Activated T-helper 2 cell treated with anti-CD3 and anti-CD28 coated beads, Interferon-gamma antibody, Interleukin-2, Interleukin-4, amounts not matched to agents 10 μg/mL and 5 μg/mL and 100 μg/mL, durations not matched to agents 14 hours and 24 hours and 36 hours (primary cell): ENCODE results near the gene PRKCA. TPM values are rescaled to one million over a fixed set of nuclear protein-coding genes. Genes with fewer than 3 reads are reported as not detected.
A peak's percentile ranks its signal among the peaks of the same experiment; 100 is the strongest.

Source experiments
- DNase-seq: peaks from one replicate; pipeline ENCODE4 v3.0.0; 2021; ENCODE audit warnings: low spot score
- H3K27ac Mint-ChIP-seq: one replicate; pipeline ENCODE4 v1.8.0; 2021; ENCODE audit warnings: mixed read lengths
- H3K27me3 Mint-ChIP-seq: one replicate; pipeline ENCODE4 v1.8.0; 2021; ENCODE audit warnings: low read depth, mixed read lengths
- H3K36me3 Mint-ChIP-seq: one replicate; pipeline ENCODE4 v1.8.0; 2021; ENCODE audit warnings: low read depth, mixed read lengths
- H3K4me1 Mint-ChIP-seq: one replicate; pipeline ENCODE4 v1.8.0; 2021; ENCODE audit warnings: low read depth, mixed read lengths
- H3K4me3 Mint-ChIP-seq: one replicate; pipeline ENCODE4 v1.8.0; 2021; ENCODE audit warnings: low read depth, mild to moderate bottlenecking, moderate library complexity, mixed read lengths
- H3K9me3 Mint-ChIP-seq: one replicate; pipeline ENCODE4 v1.8.0; 2021; ENCODE audit warnings: mixed read lengths
- intact Hi-C: fragments of 100-400 bp; cut with micrococcal nuclease; formaldehyde crosslinking; loops from one replicate; pipeline ENCODE4 v1.15.1; 2023
- total RNA-seq: library from RNA; stranded (reverse); gene quantifications from 2 replicates; pipeline ENCODE4 v1.2.3, GENCODE V29; 2022

The PRKCA gene
- total RNA-seq, 1 donor from 2014 or later = 268 TPM

DNA sequence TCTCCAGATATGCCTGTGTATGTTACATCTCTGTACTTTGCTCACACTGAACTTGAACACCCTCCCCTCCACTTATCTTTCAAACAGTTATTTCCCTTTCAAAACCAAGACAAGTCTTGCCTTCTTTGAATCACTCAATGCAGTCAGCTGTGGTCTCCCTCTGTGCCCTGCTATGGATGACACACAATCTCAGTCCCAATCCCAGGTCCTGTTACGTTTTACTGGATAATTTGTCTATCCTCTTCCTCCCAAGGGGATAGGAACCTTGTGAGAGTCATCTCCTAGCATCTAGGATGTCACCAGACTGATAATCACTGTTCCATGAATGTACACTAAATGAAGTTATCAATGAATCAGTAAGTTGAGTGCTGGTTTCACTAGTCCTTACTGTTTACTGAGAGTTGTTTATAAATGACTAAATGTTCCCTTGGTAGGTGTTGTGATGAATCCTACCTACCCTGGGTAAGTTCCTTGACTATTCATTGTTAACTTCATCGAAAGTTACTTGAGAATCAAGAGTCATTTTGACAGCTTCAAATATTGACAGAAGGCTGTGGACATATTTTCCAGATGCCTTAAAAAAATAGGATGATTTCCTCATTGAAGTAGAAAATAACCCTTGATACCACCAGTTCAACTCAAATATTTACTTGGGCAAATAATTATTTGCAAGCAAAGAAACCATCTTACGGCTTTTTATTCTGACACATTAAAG lies 244.9 kb downstream of the PRKCA start:
- DNase-seq = no peak
- Mint-ChIP-seq H3K9me3 (no peaks in the 10 kb centered on the region), H3K4me3 (peak overlapping the region; percentile 26)

DNA sequence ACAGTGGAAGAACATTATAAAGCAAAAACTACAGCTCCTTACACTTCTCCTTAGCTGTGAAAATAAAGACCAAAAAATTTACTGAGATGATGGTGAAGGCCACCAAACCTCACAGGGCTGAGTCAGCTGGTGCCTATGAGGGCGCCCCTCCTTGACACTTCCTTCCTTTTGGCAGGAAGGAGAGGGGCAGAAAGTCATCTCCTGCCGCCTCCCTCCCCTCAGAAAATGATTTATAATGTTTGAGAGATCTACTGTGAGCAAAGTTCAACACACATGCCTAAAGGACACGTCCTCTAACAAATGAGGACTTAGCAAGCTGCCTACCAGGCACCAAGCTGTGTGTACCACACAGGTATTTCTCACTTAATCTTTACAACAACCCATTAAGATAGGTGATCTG lies 245.7 kb downstream of the PRKCA start:
- Mint-ChIP-seq H3K4me3 (peak overlapping the region; percentile 26), H3K36me3 (peaks cover 50% of the 10 kb centered on the region), H3K27me3 (no peaks in the 10 kb centered on the region), H3K9me3 (no peaks in the 10 kb centered on the region), H3K27ac (peak overlapping the region; percentile 81), H3K4me1 (peaks cover 46% of the 10 kb centered on the region)
- intact Hi-C loops = loop anchor here (5.0 to 10.0 kb wide), 4 partner anchors 53 to 343 kb away; no protein-coding TSS in a partner anchor
- peak; percentile 18 for DNase-seq

More for the DNA sequence above, 244.9 kb downstream of the PRKCA start:
- Mint-ChIP-seq H3K27ac (peak overlapping the region; percentile 81), H3K27me3 (no peaks in the 10 kb centered on the region), H3K36me3 (peaks cover 52% of the 10 kb centered on the region), H3K4me1 (peaks cover 55% of the 10 kb centered on the region)
- intact Hi-C loops = loop anchor here (2.0 to 10.0 kb wide), 7 partner anchors 23 to 343 kb away; no protein-coding TSS in a partner anchor

DNA sequence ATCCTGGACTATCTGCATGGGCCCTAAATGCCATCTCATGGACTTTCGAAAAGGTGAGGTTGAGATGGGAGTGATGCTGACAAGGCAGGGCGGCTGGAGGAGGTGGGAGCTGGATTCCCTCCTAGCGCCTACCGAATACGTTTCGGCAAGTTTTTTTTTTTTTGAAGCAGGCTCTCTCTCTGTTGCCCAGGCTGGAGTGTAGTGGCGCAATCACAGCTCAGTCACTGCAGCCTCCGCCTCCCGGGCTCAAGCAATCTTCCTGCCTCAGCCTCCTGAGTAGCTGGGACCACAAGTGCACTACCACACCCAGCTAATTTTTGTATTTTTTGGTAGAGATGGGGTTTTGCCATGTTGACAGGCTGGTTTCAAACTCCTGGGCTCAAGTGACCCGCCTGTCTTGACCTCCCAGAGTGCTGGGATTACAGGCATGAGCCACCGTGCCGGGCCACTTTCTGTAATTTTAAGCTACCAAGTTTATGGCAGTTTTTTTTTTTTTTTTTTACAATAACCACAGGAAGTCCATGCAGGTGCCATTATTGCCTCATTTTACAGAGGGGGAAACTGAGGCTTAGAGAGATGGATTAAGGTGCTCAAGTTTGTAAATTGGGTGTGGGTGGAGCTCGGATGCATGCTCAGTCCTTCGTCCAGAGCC lies 246.4 kb downstream of the PRKCA start:
- Mint-ChIP-seq H3K36me3 (peaks cover 51% of the 10 kb centered on the region), H3K4me3 (no peak overlapping the region), H3K4me1 (peaks cover 46% of the 10 kb centered on the region), H3K27me3 (no peaks in the 10 kb centered on the region), H3K27ac (peak overlapping the region; percentile 81), H3K9me3 (no peaks in the 10 kb centered on the region)
- DNase-seq = no peak
- intact Hi-C loops = loop anchor here (5.0 to 10.0 kb wide), 4 partner anchors 54 to 344 kb away; no protein-coding TSS in a partner anchor

DNA sequence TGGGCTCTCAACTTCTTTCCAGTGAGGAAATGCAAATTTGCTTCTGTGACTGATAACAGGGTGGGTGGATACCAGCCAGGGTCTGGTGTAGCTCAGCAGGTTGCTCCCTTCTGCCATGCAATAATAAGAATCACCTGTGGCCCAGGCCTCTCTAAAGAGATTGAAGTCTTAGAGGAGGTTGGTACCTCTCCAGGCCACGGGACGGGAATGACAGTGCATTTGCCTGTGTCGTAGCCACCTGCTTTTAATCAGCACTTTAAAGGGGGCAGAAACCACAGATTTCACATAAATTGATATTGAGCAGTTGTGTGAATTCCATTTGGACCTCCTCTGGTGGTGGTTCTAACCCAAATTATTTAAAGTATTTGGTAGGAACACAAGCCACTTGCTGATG lies 246.9 kb downstream of the PRKCA start:
- H3K4me3 Mint-ChIP-seq = no peak overlapping the region
- no peaks in the 10 kb centered on the region for H3K27me3 Mint-ChIP-seq
- peaks cover 46% of the 10 kb centered on the region for H3K4me1 Mint-ChIP-seq

DNA sequence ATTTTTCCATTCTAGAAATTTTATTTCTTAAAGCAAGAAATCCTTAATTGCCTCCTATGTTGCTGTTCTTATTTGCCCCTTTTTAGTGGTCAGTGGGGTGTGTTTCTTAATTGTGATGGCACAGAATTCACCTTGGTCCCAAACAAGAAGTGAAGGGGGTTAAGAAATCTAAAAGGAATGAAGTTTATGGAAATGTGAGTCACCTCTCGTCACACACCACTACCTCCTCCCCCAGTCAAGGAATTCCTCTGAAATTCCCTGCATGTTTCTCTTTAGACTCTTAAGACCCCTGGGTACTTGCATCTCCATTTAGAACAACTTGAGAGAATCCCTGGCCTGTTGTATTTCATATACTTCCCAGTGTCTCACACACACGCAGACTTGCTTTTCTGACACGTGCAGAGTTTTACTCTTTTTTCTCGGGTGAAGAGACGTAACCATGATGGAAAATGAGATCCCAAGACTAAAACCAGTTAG lies 247.4 kb downstream of the PRKCA start:
- H3K27ac Mint-ChIP-seq = peak overlapping the region; percentile 14
- H3K27me3 Mint-ChIP-seq = no peaks in the 10 kb centered on the region
- no peak overlapping the region for H3K4me3 Mint-ChIP-seq
- no peak for DNase-seq
- H3K4me1 Mint-ChIP-seq = peaks cover 46% of the 10 kb centered on the region
- intact Hi-C loops = loop anchor here (5.0 to 10.0 kb wide), 4 partner anchors 55 to 345 kb away; no protein-coding TSS in a partner anchor
- no peaks in the 10 kb centered on the region for H3K9me3 Mint-ChIP-seq
- H3K36me3 Mint-ChIP-seq = peaks cover 53% of the 10 kb centered on the region

More for the DNA sequence above, 246.9 kb downstream of the PRKCA start:
- intact Hi-C loops = loop anchor here (5.0 to 10.0 kb wide), 4 partner anchors 55 to 345 kb away; no protein-coding TSS in a partner anchor
- Mint-ChIP-seq H3K36me3 (peaks cover 49% of the 10 kb centered on the region), H3K27ac (no peak overlapping the region), H3K9me3 (no peaks in the 10 kb centered on the region)
- no peak for DNase-seq

DNA sequence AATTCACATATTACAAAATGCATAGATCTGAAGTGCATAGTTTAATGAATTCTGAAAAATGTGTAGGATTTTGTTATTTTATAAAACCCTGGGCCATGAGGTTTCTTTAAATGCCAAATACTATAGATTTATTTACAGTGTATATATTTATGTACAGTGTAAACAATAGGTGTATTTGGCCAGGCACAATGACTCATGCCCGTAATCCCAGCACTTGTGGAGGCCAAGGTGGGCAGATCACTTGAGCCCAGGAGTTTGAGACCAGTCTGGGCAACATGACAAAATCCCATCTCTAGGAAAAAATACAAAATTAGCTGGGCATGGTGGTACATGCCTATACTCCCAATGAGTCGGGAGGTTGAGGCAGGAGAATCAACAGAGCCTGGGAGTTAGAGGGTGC lies 249.4 kb downstream of the PRKCA start:
- Mint-ChIP-seq H3K4me3 (no peak overlapping the region), H3K36me3 (peaks cover 48% of the 10 kb centered on the region), H3K9me3 (no peaks in the 10 kb centered on the region), H3K27ac (no peak overlapping the region), H3K4me1 (peaks cover 35% of the 10 kb centered on the region), H3K27me3 (no peaks in the 10 kb centered on the region)
- intact Hi-C loops = no loop called here
- DNase-seq = no peak

DNA sequence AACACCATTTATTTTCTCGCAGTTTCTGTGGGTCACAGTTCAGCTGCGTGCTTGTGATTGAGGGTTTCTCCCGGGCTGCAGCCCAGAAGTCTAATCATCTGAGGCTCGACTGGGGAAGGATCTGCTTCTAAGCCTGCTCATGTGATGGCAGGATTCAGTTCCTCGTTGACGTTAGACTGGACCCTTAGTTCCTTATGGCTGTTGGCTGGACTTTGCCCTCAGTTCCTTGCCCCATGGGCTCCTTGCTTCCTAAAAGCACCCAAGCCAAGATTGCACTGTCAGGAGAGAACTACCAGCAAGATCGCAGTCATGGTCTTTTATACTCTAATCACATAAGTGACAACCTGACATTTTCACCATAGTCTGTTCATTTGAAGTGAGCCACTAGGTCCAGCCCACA lies 250.0 kb downstream of the PRKCA start:
- Mint-ChIP-seq H3K4me3 (no peak overlapping the region), H3K27ac (no peak overlapping the region), H3K27me3 (no peaks in the 10 kb centered on the region), H3K36me3 (peaks cover 45% of the 10 kb centered on the region), H3K4me1 (peaks cover 31% of the 10 kb centered on the region), H3K9me3 (no peaks in the 10 kb centered on the region)
- intact Hi-C loops = no loop called here
- no peak for DNase-seq

DNA sequence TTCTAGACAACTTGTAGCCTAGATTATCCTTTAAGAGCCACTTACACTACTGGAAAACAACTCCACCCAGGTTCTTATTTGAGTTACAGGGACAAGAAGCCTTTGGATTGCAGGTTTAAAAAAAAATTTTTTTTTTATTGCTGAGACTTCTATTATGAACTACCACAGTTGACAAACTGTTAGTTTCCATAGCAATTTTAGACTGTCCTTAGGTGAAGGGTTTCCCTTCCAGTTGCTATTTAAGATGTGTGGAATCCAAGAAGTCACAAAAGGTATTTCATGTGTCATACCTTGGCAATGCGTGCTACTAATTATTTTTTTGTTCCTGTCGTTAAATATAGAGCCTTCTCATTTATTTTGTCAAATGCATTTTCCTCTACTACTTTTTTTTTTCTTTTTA lies 253.2 kb downstream of the PRKCA start:
- Mint-ChIP-seq H3K36me3 (peaks cover 42% of the 10 kb centered on the region), H3K4me3 (no peak overlapping the region), H3K4me1 (peaks cover 18% of the 10 kb centered on the region), H3K9me3 (no peaks in the 10 kb centered on the region), H3K27me3 (no peaks in the 10 kb centered on the region), H3K27ac (no peak overlapping the region)
- no peak for DNase-seq
- intact Hi-C loops = no loop called here

DNA sequence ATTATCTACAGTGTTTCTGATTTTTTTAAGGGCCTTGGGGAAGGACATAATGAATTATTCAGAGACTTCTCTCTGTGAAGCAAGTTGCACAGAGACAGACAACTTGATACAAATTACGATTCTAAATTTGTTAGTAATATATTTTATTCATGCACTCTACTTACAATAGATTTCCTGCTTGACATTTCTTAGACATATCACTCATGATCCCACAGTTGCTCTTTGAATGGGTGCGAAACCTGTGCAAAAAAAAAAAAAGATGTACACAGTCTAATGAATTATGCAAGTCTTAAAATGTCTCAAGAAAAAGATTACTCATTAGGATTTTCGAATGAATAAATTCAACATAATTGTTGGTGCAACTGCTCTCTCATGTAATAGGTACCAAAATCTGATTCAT lies 254.8 kb downstream of the PRKCA start:
- Mint-ChIP-seq H3K36me3 (peaks cover 51% of the 10 kb centered on the region), H3K27me3 (no peaks in the 10 kb centered on the region), H3K4me3 (no peak overlapping the region), H3K4me1 (peaks cover 16% of the 10 kb centered on the region), H3K9me3 (no peaks in the 10 kb centered on the region), H3K27ac (no peak overlapping the region)
- intact Hi-C loops = no loop called here
- DNase-seq = no peak

DNA sequence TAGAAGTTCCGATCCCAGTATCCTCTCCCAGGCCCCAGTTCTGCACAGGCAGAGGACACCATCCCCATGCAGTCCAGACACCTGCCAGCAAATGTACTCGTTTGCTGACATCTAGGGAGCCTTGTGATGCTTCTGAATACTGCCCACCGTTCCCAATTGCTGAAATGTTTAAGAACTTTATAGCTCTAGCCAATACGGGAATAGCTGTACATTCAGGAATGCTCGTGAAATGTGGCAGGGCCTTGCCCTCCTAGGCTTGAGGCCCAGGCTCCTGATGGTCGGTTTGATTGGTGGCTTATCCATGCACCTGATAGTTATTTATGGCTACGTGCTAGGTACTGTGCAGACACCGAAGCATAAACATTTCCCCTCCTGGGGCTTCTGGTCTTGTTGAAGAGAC lies 255.5 kb downstream of the PRKCA start:
- intact Hi-C loops = no loop called here
- Mint-ChIP-seq H3K9me3 (no peaks in the 10 kb centered on the region), H3K27ac (no peak overlapping the region), H3K4me3 (no peak overlapping the region), H3K27me3 (no peaks in the 10 kb centered on the region), H3K4me1 (peaks cover 16% of the 10 kb centered on the region), H3K36me3 (peaks cover 49% of the 10 kb centered on the region)
- no peak for DNase-seq

DNA sequence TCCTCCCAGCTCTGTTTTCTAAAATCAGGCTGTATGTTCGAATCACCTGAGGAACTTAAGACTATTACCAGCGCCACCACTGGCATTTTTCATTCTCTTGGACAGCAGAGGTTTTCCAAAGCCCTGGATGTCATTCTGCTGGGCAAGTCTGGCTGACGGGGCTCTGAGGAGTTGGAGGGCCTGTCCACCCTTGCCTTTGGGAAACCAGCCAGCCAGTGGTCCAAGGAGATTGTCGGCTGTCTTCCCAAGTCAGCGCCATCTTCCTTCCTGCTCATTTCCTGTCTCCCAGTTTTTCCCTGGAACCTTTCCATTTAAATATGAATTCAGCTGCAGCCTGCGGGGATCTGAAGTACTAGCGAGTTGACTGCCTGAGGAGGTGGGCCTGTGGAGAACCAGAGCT lies 258.3 kb downstream of the PRKCA start:
- peaks cover 40% of the 10 kb centered on the region for H3K36me3 Mint-ChIP-seq
- H3K4me3 Mint-ChIP-seq = no peak overlapping the region
- no peaks in the 10 kb centered on the region for H3K27me3 Mint-ChIP-seq
- intact Hi-C loops = no loop called here
- peaks cover 24% of the 10 kb centered on the region for H3K4me1 Mint-ChIP-seq
- H3K9me3 Mint-ChIP-seq = no peaks in the 10 kb centered on the region
- peak overlapping the region; percentile 33 for H3K27ac Mint-ChIP-seq
- no peak for DNase-seq

DNA sequence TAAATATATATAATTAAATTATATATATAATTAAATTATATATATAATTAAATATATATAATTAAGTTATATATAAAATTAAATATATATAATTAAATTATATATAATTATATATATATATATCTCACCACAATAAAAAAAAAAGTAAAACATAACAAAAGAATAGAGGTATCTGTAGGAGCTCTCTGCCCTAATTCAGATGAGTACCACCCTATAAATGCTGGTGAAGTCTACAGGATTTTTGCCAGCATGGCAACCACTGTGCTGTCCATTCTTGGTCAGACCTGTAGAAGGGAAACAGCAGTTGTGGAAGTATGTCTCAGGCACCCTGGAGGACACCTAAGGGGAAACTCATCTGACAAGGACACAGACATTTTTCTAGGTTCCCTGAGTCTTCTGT lies 259.7 kb downstream of the PRKCA start:
- Mint-ChIP-seq H3K4me1 (peaks cover 31% of the 10 kb centered on the region), H3K9me3 (no peaks in the 10 kb centered on the region), H3K27me3 (no peaks in the 10 kb centered on the region), H3K4me3 (no peak overlapping the region), H3K27ac (no peak overlapping the region), H3K36me3 (peaks cover 33% of the 10 kb centered on the region)
- intact Hi-C loops = no loop called here
- no peak for DNase-seq

DNA sequence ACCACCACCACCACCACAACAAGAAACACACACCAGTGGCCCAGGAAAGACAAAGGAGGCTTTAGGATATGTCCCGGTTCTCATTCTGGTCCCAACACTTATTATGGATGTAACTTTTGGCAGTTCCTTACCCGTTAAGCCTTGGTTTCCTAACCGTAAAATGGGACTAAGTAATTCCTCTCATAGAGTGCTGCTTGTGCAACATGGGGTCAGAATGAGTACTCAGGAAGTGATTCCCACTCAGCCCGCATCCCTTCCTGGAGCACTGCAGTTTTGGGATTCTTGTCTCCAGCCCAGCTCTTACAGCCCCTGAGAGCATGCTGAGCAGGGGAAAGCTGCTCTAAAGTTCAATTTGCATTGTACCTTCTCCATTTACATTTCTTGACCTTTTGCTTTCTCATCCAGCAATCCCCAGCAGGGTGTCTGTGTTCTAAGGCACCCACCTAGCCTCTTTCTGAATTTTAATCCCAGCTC lies 262.6 kb downstream of the PRKCA start:
- no peak overlapping the region for H3K4me3 Mint-ChIP-seq
- no peaks in the 10 kb centered on the region for H3K27me3 Mint-ChIP-seq
- no peak for DNase-seq
- no peak overlapping the region for H3K27ac Mint-ChIP-seq
- H3K4me1 Mint-ChIP-seq = peaks cover 33% of the 10 kb centered on the region
- intact Hi-C loops = loop anchor here (5.0 kb wide), 2 partner anchors 98 to 363 kb away; no protein-coding TSS in a partner anchor
- H3K9me3 Mint-ChIP-seq = peaks cover 3% of the 10 kb centered on the region
- H3K36me3 Mint-ChIP-seq = peaks cover 52% of the 10 kb centered on the region
